Measurements from ENCODE around the gene DPY19L3. TPM values are rescaled to one million over a fixed set of nuclear protein-coding genes. Genes with fewer than 3 reads are reported as not detected.

DPY19L3 gene
- total and polyA plus RNA-seq, 2 donors (not counting 1 experiment from before 2014, with no cell fraction given): 18.8 to 24.2 TPM

- DNase-seq (ENCODE audit: low read depth in 2 of 2): no peak
- no peak for TF ChIP-seq EZH2 (IDR thresholded peaks at IDR 0.05; ENCODE audit: low read length, missing control alignments)
- TF ChIP-seq, protein P1, sequence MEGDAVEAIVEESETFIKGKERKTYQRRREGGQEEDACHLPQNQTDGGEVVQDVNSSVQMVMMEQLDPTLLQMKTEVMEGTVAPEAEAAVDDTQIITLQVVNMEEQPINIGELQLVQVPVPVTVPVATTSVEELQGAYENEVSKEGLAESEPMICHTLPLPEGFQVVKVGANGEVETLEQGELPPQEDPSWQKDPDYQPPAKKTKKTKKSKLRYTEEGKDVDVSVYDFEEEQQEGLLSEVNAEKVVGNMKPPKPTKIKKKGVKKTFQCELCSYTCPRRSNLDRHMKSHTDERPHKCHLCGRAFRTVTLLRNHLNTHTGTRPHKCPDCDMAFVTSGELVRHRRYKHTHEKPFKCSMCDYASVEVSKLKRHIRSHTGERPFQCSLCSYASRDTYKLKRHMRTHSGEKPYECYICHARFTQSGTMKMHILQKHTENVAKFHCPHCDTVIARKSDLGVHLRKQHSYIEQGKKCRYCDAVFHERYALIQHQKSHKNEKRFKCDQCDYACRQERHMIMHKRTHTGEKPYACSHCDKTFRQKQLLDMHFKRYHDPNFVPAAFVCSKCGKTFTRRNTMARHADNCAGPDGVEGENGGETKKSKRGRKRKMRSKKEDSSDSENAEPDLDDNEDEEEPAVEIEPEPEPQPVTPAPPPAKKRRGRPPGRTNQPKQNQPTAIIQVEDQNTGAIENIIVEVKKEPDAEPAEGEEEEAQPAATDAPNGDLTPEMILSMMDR (conservative IDR thresholded peaks at IDR 0.05 in 1 of 2, IDR thresholded peaks at IDR 0.05 in 1 of 2; ENCODE audit: low read depth in 1 of 2, low read length in 2 of 2): no peak
- H3K27me3 ChIP-seq (ENCODE audit: control insufficient read depth, insufficient read depth, low read length): no peaks in the 10 kb centered on the region
- no peak overlapping the region for H3K27ac ChIP-seq (ENCODE audit: insufficient read depth, low read length)
- H4K20me1 ChIP-seq (ENCODE audit: control insufficient read depth, extremely low read depth, insufficient read depth, low read length): no peaks in the 10 kb centered on the region
- no peaks in the 10 kb centered on the region for H3K9me3 ChIP-seq (ENCODE audit: control insufficient read depth, insufficient read depth, low read depth, low read length)
- H2AFZ ChIP-seq (ENCODE audit: low read length): no peak overlapping the region
- no peaks in the 10 kb centered on the region for H3K4me1 ChIP-seq (ENCODE audit: control insufficient read depth, extremely low read depth, insufficient read depth, low read length)
- H3K9ac ChIP-seq (ENCODE audit: insufficient read depth, low read length): no peak overlapping the region
- H3K4me2 ChIP-seq (ENCODE audit: extremely low read depth, insufficient read depth, low read length): no peak overlapping the region
- H3K79me2 ChIP-seq (ENCODE audit: control insufficient read depth, insufficient read depth, low read length): peaks cover 16% of the 10 kb centered on the region
- H3K36me3 ChIP-seq (ENCODE audit: control insufficient read depth, insufficient read depth, low read length): peaks cover 2% of the 10 kb centered on the region
- no peak overlapping the region for H3K4me3 ChIP-seq (replicated peaks in 1 of 4; ENCODE audit: control extremely low read depth in 1 of 4, insufficient read depth in 1 of 4, low read depth in 3 of 4, low read length in 4 of 4)
These were observed 43.3 kb upstream of the DPY19L3 start for GRCh38 chr19:32362318-32362691.

DNA sequence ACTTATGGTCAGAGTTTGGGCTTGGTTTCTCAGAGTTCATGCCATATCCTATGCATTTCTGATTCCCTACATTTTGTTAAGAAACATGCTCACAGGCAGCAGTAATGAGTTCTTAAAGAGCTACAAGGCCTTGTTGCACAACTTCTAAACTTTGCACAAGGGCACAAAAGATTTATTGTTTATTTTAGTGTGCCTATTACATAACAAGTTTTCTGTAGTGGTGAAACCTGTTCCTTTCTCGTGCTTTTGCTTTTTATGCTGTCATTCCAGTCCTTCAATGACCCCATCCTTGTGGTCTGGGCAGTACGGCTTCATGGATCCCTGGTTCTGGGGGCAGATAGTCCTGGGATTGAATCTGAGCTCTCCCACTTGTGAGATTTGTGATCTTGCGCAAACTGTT lies 42.4 kb upstream of the DPY19L3 start:
- Histone ChIP-seq H3K27ac (ENCODE audit: insufficient read depth, low read length) (no peak overlapping the region), H3K9ac (ENCODE audit: insufficient read depth, low read length) (no peak overlapping the region), H2AFZ (ENCODE audit: low read length) (no peak overlapping the region), H4K20me1 (ENCODE audit: control insufficient read depth, extremely low read depth, insufficient read depth, low read length) (no peaks in the 10 kb centered on the region), H3K4me2 (ENCODE audit: extremely low read depth, insufficient read depth, low read length) (no peak overlapping the region), H3K36me3 (ENCODE audit: control insufficient read depth, insufficient read depth, low read length) (peaks cover 2% of the 10 kb centered on the region), H3K4me1 (ENCODE audit: control insufficient read depth, extremely low read depth, insufficient read depth, low read length) (no peaks in the 10 kb centered on the region), H3K9me3 (ENCODE audit: control insufficient read depth, insufficient read depth, low read depth, low read length) (no peaks in the 10 kb centered on the region), H3K4me3 (replicated peaks in 1 of 4; ENCODE audit: control extremely low read depth in 1 of 4, insufficient read depth in 1 of 4, low read depth in 3 of 4, low read length in 4 of 4) (no peak overlapping the region), H3K79me2 (ENCODE audit: control insufficient read depth, insufficient read depth, low read length) (peaks cover 21% of the 10 kb centered on the region), H3K27me3 (ENCODE audit: control insufficient read depth, insufficient read depth, low read length) (no peaks in the 10 kb centered on the region)
- no peak for TF ChIP-seq EZH2 (IDR thresholded peaks at IDR 0.05; ENCODE audit: low read length, missing control alignments)
- TF ChIP-seq, protein P1 (conservative IDR thresholded peaks at IDR 0.05 in 1 of 2, IDR thresholded peaks at IDR 0.05 in 1 of 2; ENCODE audit: low read depth in 1 of 2, low read length in 2 of 2): no peak
- DNase-seq (ENCODE audit: low read depth in 2 of 2): peak in 1 of 2 donors; percentile 60

- Histone ChIP-seq H3K9ac (ENCODE audit: insufficient read depth, low read length) (no peak overlapping the region), H3K27me3 (ENCODE audit: control insufficient read depth, insufficient read depth, low read length) (no peaks in the 10 kb centered on the region), H4K20me1 (ENCODE audit: control insufficient read depth, extremely low read depth, insufficient read depth, low read length) (no peaks in the 10 kb centered on the region), H3K4me1 (ENCODE audit: control insufficient read depth, extremely low read depth, insufficient read depth, low read length) (no peaks in the 10 kb centered on the region), H3K9me3 (ENCODE audit: control insufficient read depth, insufficient read depth, low read depth, low read length) (no peaks in the 10 kb centered on the region), H3K4me3 (replicated peaks in 1 of 4; ENCODE audit: control extremely low read depth in 1 of 4, insufficient read depth in 1 of 4, low read depth in 3 of 4, low read length in 4 of 4) (no peak overlapping the region), H3K27ac (ENCODE audit: insufficient read depth, low read length) (no peak overlapping the region), H2AFZ (ENCODE audit: low read length) (no peak overlapping the region), H3K79me2 (ENCODE audit: control insufficient read depth, insufficient read depth, low read length) (peaks cover 21% of the 10 kb centered on the region), H3K36me3 (ENCODE audit: control insufficient read depth, insufficient read depth, low read length) (peaks cover 2% of the 10 kb centered on the region), H3K4me2 (ENCODE audit: extremely low read depth, insufficient read depth, low read length) (no peak overlapping the region)
- TF ChIP-seq, protein P1 (conservative IDR thresholded peaks at IDR 0.05 in 1 of 2, IDR thresholded peaks at IDR 0.05 in 1 of 2; ENCODE audit: low read depth in 1 of 2, low read length in 2 of 2): no peak
- TF ChIP-seq EZH2 (IDR thresholded peaks at IDR 0.05; ENCODE audit: low read length, missing control alignments): no peak
- DNase-seq (ENCODE audit: low read depth in 2 of 2): no peak
These were observed 41.9 kb upstream of the DPY19L3 start for GRCh38 chr19:32363632-32364031.

Data from fibroblast of lung (primary cell).